Esophagus squamous epithelium (tissue), 5 donors: ENCODE data around the gene C14orf180. TPM values are rescaled to one million over a fixed set of nuclear protein-coding genes. Genes with fewer than 3 reads are reported as not detected.
"Not testable (repeated sequence)": the region's sequence is repeated elsewhere in the genome, so short reads cannot be mapped to it uniquely, and the experiment has no call there.

Source experiments
- DNase-seq: peaks from one replicate; lab custom pipeline; 2025; lab: John Stamatoyannopoulos, UW
- H3K27ac ChIP-seq, 4 donors: fragments of 200-600 bp; sonication (generic); one replicate each; pipeline ENCODE4 v1.5.1; 2016 to 2019; ENCODE audit warnings: mild to moderate bottlenecking in 1 of 4
- H3K27me3 ChIP-seq, 4 donors: fragments of 200-600 bp; sonication (generic); 1 replicate in 3 of 4; 2 replicates in 1 of 4; pipeline versions ENCODE4 v1.5.1 to v1.6.0; 2017 to 2021; ENCODE audit warnings: antibody characterized with exemption in 1 of 4
- H3K36me3 ChIP-seq, 3 donors: fragments of 200-600 bp; sonication (generic); one replicate each; pipeline ENCODE4 v1.5.1; 2016 to 2019
- H3K4me1 ChIP-seq, 3 donors: fragments of 200-600 bp; sonication (generic); one replicate each; pipeline ENCODE4 v1.5.1; 2017 to 2019
- H3K4me3 ChIP-seq, 4 donors: fragments of 200-600 bp; sonication (generic); 1 replicate in 3 of 4; 2 replicates in 1 of 4; pipeline ENCODE4 v1.5.1; 2016 to 2019; ENCODE audit warnings: mild to moderate bottlenecking in 2 of 4, moderate library complexity in 1 of 4
- H3K9me3 ChIP-seq, 3 donors: fragments of 200-600 bp; sonication (generic); one replicate each; pipeline ENCODE4 v1.5.1; 2016 to 2019
- POLR2A ChIP-seq, 4 donors: fragments of 450-650 bp; IDR thresholded peaks; one replicate each; pipeline ENCODE4 v1.6.1; 2017; ENCODE audit warnings: antibody characterized with exemption in 4 of 4, mild to moderate bottlenecking in 4 of 4, moderate library complexity in 3 of 4
- WGBS, 2 donors: methylation state at CpG; one replicate each; pipeline ENCODE4 v1.1.5; 2018; 5-methylcytosine and 5-hydroxymethylcytosine counted together
- intact Hi-C: fragments of 100-400 bp; cut with DNase I; formaldehyde crosslinking; loops from one replicate; pipeline ENCODE4 v1.15.0; 2022
- total RNA-seq, 4 donors: library from RNA; depleted of rRNA; stranded (reverse); fragments of >200 nt; gene quantifications; one replicate each; pipeline ENCODE4 v1.1.0, GENCODE V29; 2016
- TF ChIP-seq, protein P1 (sequence below), 6 experiments: fragments of 450-650 bp in 4 of 6; fragments of 200-600 bp in 2 of 6; sonication (generic) in 2 of 6; IDR thresholded peaks; one replicate each; pipeline ENCODE4 v1.5.1; 2016 to 2019; ENCODE audit warnings: antibody characterized with exemption in 6 of 6, mild to moderate bottlenecking in 4 of 6, moderate library complexity in 4 of 6
- donor health status: DM: yes; HTN: yes; CAD: no.

Gene C14orf180
- total RNA-seq, 4 donors from 2014 or later: not detected

DNA sequence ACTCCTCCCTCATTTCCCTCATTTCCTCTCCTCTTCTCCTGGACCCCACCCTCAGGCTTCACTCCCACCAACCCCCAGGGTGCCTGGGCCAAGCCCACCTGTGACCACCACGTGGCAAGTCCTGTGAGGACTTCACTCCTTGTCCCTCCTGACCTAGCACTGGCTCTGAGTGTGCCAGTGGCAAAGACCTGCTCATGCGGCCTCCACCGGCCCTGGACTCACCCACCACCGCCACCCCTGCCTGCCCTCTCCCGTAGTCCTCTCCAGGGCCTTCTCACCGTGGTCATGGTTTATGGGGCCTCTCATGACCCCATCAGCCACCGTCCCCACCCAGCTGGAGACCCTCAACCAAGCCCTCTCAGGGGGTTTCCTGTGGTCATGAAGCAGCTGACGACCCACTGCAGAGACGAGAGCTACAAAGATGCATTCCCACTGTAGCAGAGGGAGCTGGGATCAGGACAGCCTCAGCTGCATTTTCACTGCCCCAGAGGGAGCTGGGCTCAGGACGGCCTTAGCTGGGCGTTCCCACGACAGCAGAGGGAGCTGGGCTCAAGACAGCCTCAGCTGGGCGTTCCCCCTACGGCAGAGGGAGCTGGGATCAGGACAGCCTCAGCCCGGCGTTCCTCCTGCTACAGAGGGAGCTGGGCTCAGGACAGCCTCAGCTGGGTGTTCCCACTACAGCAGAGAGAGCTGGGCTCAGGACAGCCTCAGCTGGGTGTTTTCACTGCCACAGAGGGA is 3.2 kb upstream of the C14orf180 start:
- intact Hi-C loops: no loop called here
- peaks cover 0 to 93% (median 0%) of the 10 kb centered on the region in 4 donors for H3K27me3 ChIP-seq
- H3K4me1 ChIP-seq: peaks cover 0 to 10% (median 0%) of the 10 kb centered on the region in 3 donors

DNA sequence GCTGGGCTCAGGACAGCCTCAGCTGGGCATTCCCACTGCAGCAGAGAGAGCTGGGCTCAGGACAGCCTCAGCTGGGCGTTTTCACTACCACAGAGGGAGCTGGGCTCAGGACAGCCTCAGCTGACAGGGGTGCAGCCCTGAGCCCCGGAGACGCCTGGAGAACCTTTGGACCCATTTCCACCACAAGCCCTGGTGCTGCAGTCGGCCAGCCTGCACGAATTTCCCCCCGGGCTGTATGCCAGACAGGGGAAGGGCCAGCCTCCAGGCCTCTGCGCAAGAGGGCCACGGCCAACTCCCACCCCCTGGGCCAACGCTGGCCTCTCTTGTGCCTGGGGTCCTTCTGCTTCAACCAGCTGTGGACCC is 2.6 kb upstream of the C14orf180 start:
- DNase-seq: no peak
- Histone ChIP-seq H3K27ac (no peak overlapping the region), H3K36me3 (no peaks in the 10 kb centered on the region), H3K27me3 (peaks cover 0 to 94% (median 0%) of the 10 kb centered on the region in 4 donors), H3K4me3 (no peak overlapping the region), H3K4me1 (peaks cover 0 to 10% (median 0%) of the 10 kb centered on the region in 3 donors), H3K9me3 (no peaks in the 10 kb centered on the region)
- intact Hi-C loops: no loop called here
- no peak for TF ChIP-seq POLR2A (IDR thresholded peaks at IDR 0.05)
- TF ChIP-seq, protein P1, sequence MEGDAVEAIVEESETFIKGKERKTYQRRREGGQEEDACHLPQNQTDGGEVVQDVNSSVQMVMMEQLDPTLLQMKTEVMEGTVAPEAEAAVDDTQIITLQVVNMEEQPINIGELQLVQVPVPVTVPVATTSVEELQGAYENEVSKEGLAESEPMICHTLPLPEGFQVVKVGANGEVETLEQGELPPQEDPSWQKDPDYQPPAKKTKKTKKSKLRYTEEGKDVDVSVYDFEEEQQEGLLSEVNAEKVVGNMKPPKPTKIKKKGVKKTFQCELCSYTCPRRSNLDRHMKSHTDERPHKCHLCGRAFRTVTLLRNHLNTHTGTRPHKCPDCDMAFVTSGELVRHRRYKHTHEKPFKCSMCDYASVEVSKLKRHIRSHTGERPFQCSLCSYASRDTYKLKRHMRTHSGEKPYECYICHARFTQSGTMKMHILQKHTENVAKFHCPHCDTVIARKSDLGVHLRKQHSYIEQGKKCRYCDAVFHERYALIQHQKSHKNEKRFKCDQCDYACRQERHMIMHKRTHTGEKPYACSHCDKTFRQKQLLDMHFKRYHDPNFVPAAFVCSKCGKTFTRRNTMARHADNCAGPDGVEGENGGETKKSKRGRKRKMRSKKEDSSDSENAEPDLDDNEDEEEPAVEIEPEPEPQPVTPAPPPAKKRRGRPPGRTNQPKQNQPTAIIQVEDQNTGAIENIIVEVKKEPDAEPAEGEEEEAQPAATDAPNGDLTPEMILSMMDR (IDR thresholded peaks at IDR 0.05): no peak
- 27% methylated on average over 2 of the region's 9 CpGs; no CpG with 5 or more reads in 1 of the 2 donors for WGBS, 2 donors

More for the DNA sequence above, 3.2 kb upstream of the C14orf180 start:
- H3K9me3 ChIP-seq: no peaks in the 10 kb centered on the region
- no peak overlapping the region for H3K4me3 ChIP-seq
- TF ChIP-seq, protein P1 (IDR thresholded peaks at IDR 0.05): no peak
- no peak for TF ChIP-seq POLR2A (IDR thresholded peaks at IDR 0.05)
- H3K27ac ChIP-seq: no peak overlapping the region
- no peaks in the 10 kb centered on the region for H3K36me3 ChIP-seq
- WGBS, 2 donors: 49 to 57% methylated on average over 2 to 7 of the region's 16 CpGs
- DNase-seq: no peak

DNA sequence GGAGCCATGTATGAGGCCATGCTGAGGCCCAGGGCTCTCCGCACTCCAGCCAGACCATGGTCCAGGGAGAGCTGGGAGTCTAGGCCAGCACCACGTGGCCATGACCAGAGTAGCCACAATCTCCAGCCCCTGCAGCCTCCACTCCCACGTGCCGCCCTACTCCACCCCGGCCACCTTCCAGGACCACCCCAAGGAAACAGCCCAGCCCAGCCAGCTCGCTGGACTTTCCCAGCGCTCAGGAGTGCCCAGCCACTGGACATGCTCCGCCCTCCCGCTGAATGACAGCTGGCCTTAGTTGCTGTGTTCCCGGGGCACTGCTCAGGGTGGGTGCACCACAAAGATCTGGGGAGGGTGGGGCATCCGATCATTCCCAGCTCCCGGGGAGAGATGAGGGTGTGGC is 2.1 kb upstream of the C14orf180 start:
- TF ChIP-seq, protein P1 (IDR thresholded peaks at IDR 0.05): no peak
- TF ChIP-seq POLR2A (IDR thresholded peaks at IDR 0.05): no peak
- intact Hi-C loops: no loop called here
- Histone ChIP-seq H3K27me3 (peaks cover 0 to 94% (median 0%) of the 10 kb centered on the region in 4 donors), H3K36me3 (no peaks in the 10 kb centered on the region), H3K4me3 (no peak overlapping the region), H3K27ac (no peak overlapping the region), H3K9me3 (no peaks in the 10 kb centered on the region), H3K4me1 (peaks cover 0 to 10% (median 0%) of the 10 kb centered on the region in 3 donors)
- WGBS, 2 donors: 79% methylated on average over 4 of the region's 12 CpGs; no CpG with 5 or more reads in 1 of the 2 donors
- DNase-seq: no peak

DNA sequence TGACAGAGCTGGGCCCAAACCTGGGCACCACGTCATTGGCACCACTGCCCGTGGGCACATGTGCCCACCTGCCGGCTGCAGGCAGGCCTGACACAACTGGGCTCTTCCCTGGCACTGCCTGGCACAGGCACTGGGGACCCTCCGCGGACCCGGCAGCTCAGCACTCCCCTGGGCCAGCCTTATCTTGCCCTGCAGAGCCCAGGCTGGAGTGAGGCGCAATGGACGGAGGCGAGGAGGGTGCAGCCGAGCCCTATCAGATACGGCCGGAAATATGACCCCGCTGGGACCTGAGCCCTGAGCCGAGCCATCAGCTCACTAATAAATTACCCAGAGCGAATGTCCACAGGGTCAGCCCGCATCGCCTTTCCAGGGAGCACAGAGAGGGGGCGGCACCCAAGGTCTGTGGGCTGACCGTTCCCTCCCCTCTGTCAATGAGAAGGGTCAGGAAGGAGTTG is 1.7 kb upstream of the C14orf180 start:
- no peak for TF ChIP-seq POLR2A (IDR thresholded peaks at IDR 0.05)
- TF ChIP-seq, protein P1 (IDR thresholded peaks at IDR 0.05): no peak
- Histone ChIP-seq H3K9me3 (no peaks in the 10 kb centered on the region), H3K27ac (no peak overlapping the region), H3K27me3 (peaks cover 0 to 94% (median 0%) of the 10 kb centered on the region in 4 donors), H3K36me3 (no peaks in the 10 kb centered on the region), H3K4me3 (no peak overlapping the region), H3K4me1 (peaks cover 0 to 10% (median 0%) of the 10 kb centered on the region in 3 donors)
- WGBS, 2 donors: 20 to 67% methylated on average over 1 to 6 of the region's 19 CpGs
- intact Hi-C loops: no loop called here
- no peak for DNase-seq

DNA sequence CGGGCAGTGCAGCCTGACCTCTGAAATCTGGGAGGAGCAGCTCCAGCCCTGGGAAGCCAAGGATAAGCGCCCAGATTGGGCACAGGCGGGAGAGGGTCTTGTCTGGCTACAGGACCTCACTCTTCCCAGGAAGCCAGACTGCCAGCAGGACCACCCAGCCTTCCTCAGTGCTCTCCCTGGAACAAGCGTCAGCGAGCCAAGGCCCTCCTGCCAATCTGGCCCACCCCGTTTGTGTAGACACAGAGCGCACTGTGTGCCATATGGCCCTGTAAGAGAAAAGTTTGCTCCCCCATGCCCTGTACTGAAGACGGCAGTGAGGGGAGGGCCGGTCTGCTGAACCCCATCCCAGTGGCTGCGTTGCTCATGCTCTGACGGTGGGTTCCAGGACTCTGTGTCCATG is 1.2 kb upstream of the C14orf180 start:
- Histone ChIP-seq H3K36me3 (no peaks in the 10 kb centered on the region), H3K4me3 (no peak overlapping the region), H3K9me3 (no peaks in the 10 kb centered on the region), H3K27ac (no peak overlapping the region), H3K27me3 (peaks cover 0 to 98% (median 0%) of the 10 kb centered on the region in 4 donors), H3K4me1 (peaks cover 0 to 10% (median 0%) of the 10 kb centered on the region in 3 donors)
- intact Hi-C loops: no loop called here
- WGBS, 2 donors: no CpG with 5 or more reads among the region's 11 CpGs
- no peak for DNase-seq
- TF ChIP-seq, protein P1 (IDR thresholded peaks at IDR 0.05): no peak
- TF ChIP-seq POLR2A (IDR thresholded peaks at IDR 0.05): no peak

DNA sequence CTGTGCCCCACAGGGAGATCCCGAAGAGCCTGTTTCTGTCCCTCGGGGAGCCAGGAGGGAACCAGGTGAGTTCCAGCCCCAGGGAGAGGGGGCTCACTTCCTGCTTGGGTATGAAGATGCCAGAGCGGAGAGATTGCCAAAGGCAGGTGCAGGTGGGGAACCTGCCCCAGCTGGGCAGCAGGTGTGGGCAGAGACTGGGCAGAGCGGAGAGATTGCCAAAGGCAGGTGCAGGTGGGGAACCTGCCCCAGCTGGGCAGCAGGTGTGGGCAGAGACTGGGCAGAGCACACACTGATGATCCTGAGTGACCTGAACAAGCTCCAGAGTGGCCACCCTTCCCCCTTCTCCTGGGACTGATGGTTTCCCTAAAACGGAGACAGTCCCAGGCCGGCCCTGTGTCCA is 375 bp downstream of the C14orf180 start:
- H3K36me3 ChIP-seq, H3K9me3 ChIP-seq, H3K4me3 ChIP-seq, H3K27ac ChIP-seq, DNase-seq, H3K4me1 ChIP-seq, intact Hi-C loops: not testable (repeated sequence)
- peaks cover 0 to 100% (median 0%) of the 10 kb centered on the region in 4 donors for H3K27me3 ChIP-seq
- WGBS, 2 donors: 33 to 60% methylated on average over 1 to 2 of the region's 6 CpGs
